Measurements from ENCODE around the gene ACR. TPM values are rescaled to one million over a fixed set of nuclear protein-coding genes. Genes with fewer than 3 reads are reported as not detected.

Gene ACR
- total RNA-seq: not detected in 2 replicates

GRCh38 chr22:50737728-50738648 is at the start of gene ACR:
TSS of gene ACR (plus strand) at chr22:50738204. CDS start at chr22:50738236, 32 bp downstream.

DNA sequence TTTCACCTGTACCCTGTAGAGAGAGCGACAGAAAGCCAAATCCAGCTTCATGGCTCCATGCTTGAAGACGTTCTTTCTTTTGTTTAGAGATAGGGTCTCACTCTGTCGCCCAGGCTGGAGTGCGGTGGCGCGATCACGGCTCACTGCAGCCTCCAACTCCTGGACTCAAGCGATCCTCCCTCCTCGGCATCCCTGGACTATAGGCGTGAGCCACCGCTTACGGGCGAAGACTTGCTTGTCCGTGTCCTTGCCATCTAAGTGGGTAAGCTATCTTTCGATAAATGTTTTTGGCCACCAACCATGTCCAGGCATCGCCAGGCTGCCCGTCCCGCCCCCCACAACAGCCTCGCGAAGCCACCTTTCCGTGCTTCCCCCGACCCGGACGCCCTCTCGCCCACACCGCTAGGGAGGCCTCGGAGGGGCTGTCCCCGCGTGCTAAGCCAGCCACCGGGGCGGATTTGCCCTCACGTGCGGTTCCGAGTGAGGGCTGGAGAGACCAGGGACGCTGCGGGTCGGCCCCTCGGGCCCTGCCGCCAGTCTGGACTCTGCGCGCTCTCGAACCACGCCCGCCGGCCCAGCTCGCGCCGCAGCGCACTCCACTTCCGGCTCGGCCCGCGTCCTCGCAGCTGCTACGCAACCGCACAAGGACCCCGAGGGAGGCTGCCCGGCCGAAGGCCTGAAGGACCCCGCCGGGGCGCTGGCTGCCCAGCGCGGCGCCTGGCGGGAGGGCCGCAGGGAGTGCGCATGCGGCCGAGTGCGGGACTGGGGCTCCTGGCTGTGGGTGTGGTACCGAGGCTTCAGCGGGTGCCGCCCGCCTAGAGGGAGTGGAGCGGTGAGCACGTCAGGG is 45.3 kb downstream of the ACR start, which contains the start of gene RABL2B:
Gene RABL2B, minus strand, starts transcription at position 604 of the 847 bp plus-strand sequence. CDS start 1,342 bp downstream, outside the sequence.

Small RNAs within 50 kb of the gene (small RNA-seq; reads per million reads assigned to genes)
- gene RNU6-409P: not detected

Other genes with a start within 250 kb of the ACR start
- 32.3 and 36.9 TPM in 2 replicates for gene LMF2, start 230.5 kb upstream of the ACR start, total RNA-seq
- gene NCAPH2, start 230.0 kb upstream of the ACR start, total RNA-seq: 35.3 and 49.5 TPM in 2 replicates
- gene SCO2, start 212.6 kb upstream of the ACR start, total RNA-seq: 2.7 and 5.1 TPM in 2 replicates
- 24.2 and 45.9 TPM in 2 replicates for gene TYMP, start 208.2 kb upstream of the ACR start, total RNA-seq
- not detected in 2 replicates for gene KLHDC7B, start 192.3 kb upstream of the ACR start, total RNA-seq
- gene SYCE3, start 175.3 kb upstream of the ACR start, total RNA-seq: not detected in 2 replicates
- 0.73 and 1.2 TPM in 2 replicates for gene CPT1B, start 159.8 kb upstream of the ACR start, total RNA-seq
- 22.5 and 25.4 TPM in 2 replicates for gene CHKB, start 155.4 kb upstream of the ACR start, total RNA-seq
- gene MAPK8IP2, start 137.4 kb upstream of the ACR start, total RNA-seq: 0.37 and 0.39 TPM in 2 replicates
- gene ARSA, start 110.1 kb upstream of the ACR start, total RNA-seq: 15.8 and 16.4 TPM in 2 replicates
- 0.73 and 2.2 TPM in 2 replicates for gene SHANK3, start 65.4 kb upstream of the ACR start, total RNA-seq
- 8.1 and 17.4 TPM in 2 replicates for gene RABL2B, start 45.4 kb downstream of the ACR start, total RNA-seq